ENCODE measurements around the gene AQP2. TPM values are rescaled to one million over a fixed set of nuclear protein-coding genes. Genes with fewer than 3 reads are reported as not detected.

Gene AQP2
- total RNA-seq, 5 donors from 2014 or later (not counting 1 experiment from before 2014, with no cell fraction given), result not detected

- H3K36me3 Mint-ChIP-seq, result no peaks in the 10 kb centered on the region
- H3K27ac Mint-ChIP-seq, result no peak overlapping the region
- H3K4me3 Mint-ChIP-seq, result no peak overlapping the region
Measured at GRCh38 chr12:49979791-49980190, 29.3 kb downstream of the AQP2 start.

GRCh38 chr12:49980501-49981349 lies 30.2 kb downstream of the AQP2 start:
- POLR2A ChIA-PET, result no interaction called here
- no peak overlapping the region for H3K27ac Mint-ChIP-seq
- H3K4me3 Mint-ChIP-seq, result no peak overlapping the region
- H3K27me3 Mint-ChIP-seq, result no peaks in the 10 kb centered on the region
- Histone ChIP-seq H3K36me3 (ENCODE audit: control insufficient read depth in 2 of 2, extremely low read depth in 1 of 2, insufficient read depth in 1 of 2, low read length in 1 of 2) (no peaks in the 10 kb centered on the region), H3K4me1 (ENCODE audit: control insufficient read depth in 1 of 2, extremely low read depth in 1 of 2, insufficient read depth in 2 of 2, low read length in 2 of 2) (no peaks in the 10 kb centered on the region), H3K27ac (ENCODE audit: low read length) (no peak overlapping the region), H3K27me3 (replicated peaks in 1 of 2; ENCODE audit: control insufficient read depth in 2 of 2, extremely low read depth in 1 of 2, insufficient read depth in 2 of 2, low read length in 1 of 2) (no peaks in the 10 kb centered on the region), H3K9me3 (no peaks in the 10 kb centered on the region), H3K4me3 (ENCODE audit: control insufficient read depth in 1 of 2, extremely low read depth in 1 of 2, low read length in 1 of 2) (no peak overlapping the region)
- no peak for ATAC-seq (replicated peaks in 1 of 4)
- 93% methylated on average over 8 of the region's 10 CpGs for WGBS (ENCODE audit: insufficient coverage)
- H3K36me3 Mint-ChIP-seq, result no peaks in the 10 kb centered on the region
- no peaks in the 10 kb centered on the region for H3K9me3 Mint-ChIP-seq
- CTCF ChIA-PET, result interaction anchor here (0.6 to 0.9 kb wide), 5 partner anchors 13 to 933 kb away, joined by 3 read pairs; no protein-coding TSS in a partner anchor
- no peaks in the 10 kb centered on the region for H3K4me1 Mint-ChIP-seq
- no peak for DNase-seq

More at GRCh38 chr12:49979791-49980190, 29.3 kb downstream of the AQP2 start:
- ChIA-PET POLR2A (interaction anchor here (0.5 to 0.6 kb wide), 3 partner anchors 9 to 214 kb away, joined by 3 to 9 read pairs (median 5); no protein-coding TSS in a partner anchor), CTCF (interaction anchor here in 1 of 2 donors (0.6 to 0.9 kb wide), 4 partner anchors 12 to 492 kb away, joined by 3 to 5 read pairs (median 4); no protein-coding TSS in a partner anchor)
- Mint-ChIP-seq H3K9me3 (no peaks in the 10 kb centered on the region), H3K27me3 (no peaks in the 10 kb centered on the region), H3K4me1 (no peaks in the 10 kb centered on the region)
- H3K4me1 ChIP-seq (ENCODE audit: control insufficient read depth in 1 of 2, extremely low read depth in 1 of 2, insufficient read depth in 2 of 2, low read length in 2 of 2), result no peaks in the 10 kb centered on the region
- H3K27me3 ChIP-seq (replicated peaks in 1 of 2; ENCODE audit: control insufficient read depth in 2 of 2, extremely low read depth in 1 of 2, insufficient read depth in 2 of 2, low read length in 1 of 2), result peaks cover 0 to 3% of the 10 kb centered on the region in 2 experiments
- H3K4me3 ChIP-seq (ENCODE audit: control insufficient read depth in 1 of 2, extremely low read depth in 1 of 2, low read length in 1 of 2), result no peak overlapping the region
- ATAC-seq (replicated peaks in 1 of 4) (no peak), DNase-seq (no peak)
- H3K27ac ChIP-seq (ENCODE audit: low read length), result no peak overlapping the region
- WGBS (ENCODE audit: insufficient coverage), result no CpG with 5 or more reads among the region's 3 CpGs
- H3K9me3 ChIP-seq, result no peaks in the 10 kb centered on the region
- no peaks in the 10 kb centered on the region for H3K36me3 ChIP-seq (ENCODE audit: control insufficient read depth in 2 of 2, extremely low read depth in 1 of 2, insufficient read depth in 1 of 2, low read length in 1 of 2)

- DNase-seq (no peak), ATAC-seq (replicated peaks in 1 of 4) (no peak)
- Mint-ChIP-seq H3K27ac (no peak overlapping the region), H3K9me3 (no peaks in the 10 kb centered on the region), H3K4me3 (no peak overlapping the region), H3K4me1 (no peaks in the 10 kb centered on the region), H3K27me3 (no peaks in the 10 kb centered on the region), H3K36me3 (no peaks in the 10 kb centered on the region)
- Histone ChIP-seq H3K4me3 (ENCODE audit: control insufficient read depth in 1 of 2, extremely low read depth in 1 of 2, low read length in 1 of 2) (no peak overlapping the region), H3K27me3 (replicated peaks in 1 of 2; ENCODE audit: control insufficient read depth in 2 of 2, extremely low read depth in 1 of 2, insufficient read depth in 2 of 2, low read length in 1 of 2) (no peaks in the 10 kb centered on the region), H3K27ac (ENCODE audit: low read length) (no peak overlapping the region), H3K36me3 (ENCODE audit: control insufficient read depth in 2 of 2, extremely low read depth in 1 of 2, insufficient read depth in 1 of 2, low read length in 1 of 2) (peaks cover 0 to 2% of the 10 kb centered on the region in 2 donors), H3K9me3 (no peaks in the 10 kb centered on the region), H3K4me1 (ENCODE audit: control insufficient read depth in 1 of 2, extremely low read depth in 1 of 2, insufficient read depth in 2 of 2, low read length in 2 of 2) (no peaks in the 10 kb centered on the region)
- ChIA-PET POLR2A (interaction anchor here in 1 of 2 donors (0.6 kb wide), 1 partner anchor 265 kb away, joined by 3 read pairs; no protein-coding TSS in a partner anchor), CTCF (interaction anchor here in 1 of 2 donors (0.5 to 0.6 kb wide), 2 partner anchors 677 to 702 kb away, joined by 3 to 5 read pairs; no protein-coding TSS in a partner anchor)
- 83% methylated on average over 3 of the region's 7 CpGs for WGBS (ENCODE audit: insufficient coverage)
Measured at GRCh38 chr12:49982246-49983087, 31.9 kb downstream of the AQP2 start.

- Mint-ChIP-seq H3K4me1 (no peaks in the 10 kb centered on the region), H3K4me3 (no peak overlapping the region), H3K9me3 (no peaks in the 10 kb centered on the region), H3K27ac (no peak overlapping the region), H3K36me3 (peaks cover 8% of the 10 kb centered on the region), H3K27me3 (no peaks in the 10 kb centered on the region)
- Histone ChIP-seq H3K4me1 (ENCODE audit: control insufficient read depth in 1 of 2, extremely low read depth in 1 of 2, insufficient read depth in 2 of 2, low read length in 2 of 2) (no peaks in the 10 kb centered on the region), H3K4me3 (ENCODE audit: control insufficient read depth in 1 of 2, extremely low read depth in 1 of 2, low read length in 1 of 2) (no peak overlapping the region), H3K36me3 (ENCODE audit: control insufficient read depth in 2 of 2, extremely low read depth in 1 of 2, insufficient read depth in 1 of 2, low read length in 1 of 2) (peaks cover 0 to 3% of the 10 kb centered on the region in 2 donors), H3K27ac (ENCODE audit: low read length) (no peak overlapping the region), H3K9me3 (no peaks in the 10 kb centered on the region), H3K27me3 (replicated peaks in 1 of 2; ENCODE audit: control insufficient read depth in 2 of 2, extremely low read depth in 1 of 2, insufficient read depth in 2 of 2, low read length in 1 of 2) (no peaks in the 10 kb centered on the region)
- CTCF ChIA-PET, result no interaction called here
- WGBS (ENCODE audit: insufficient coverage), result 28% methylated on average over 4 of the region's 8 CpGs
- ATAC-seq (replicated peaks in 1 of 4), result no peak
- DNase-seq, result no peak
- POLR2A ChIA-PET, result no interaction called here
Measured at GRCh38 chr12:49983892-49984291, 33.4 kb downstream of the AQP2 start.

- DNase-seq (no peak), ATAC-seq (replicated peaks in 1 of 4) (no peak)
- Mint-ChIP-seq H3K4me3 (no peak overlapping the region), H3K36me3 (peaks cover 8% of the 10 kb centered on the region), H3K27ac (no peak overlapping the region), H3K27me3 (no peaks in the 10 kb centered on the region), H3K9me3 (no peaks in the 10 kb centered on the region), H3K4me1 (no peaks in the 10 kb centered on the region)
- H3K9me3 ChIP-seq, result no peaks in the 10 kb centered on the region
- 92% methylated on average over 5 of the region's 9 CpGs for WGBS (ENCODE audit: insufficient coverage)
- H3K27ac ChIP-seq (ENCODE audit: low read length), result no peak overlapping the region
- POLR2A ChIA-PET, result no interaction called here
- H3K4me3 ChIP-seq (ENCODE audit: control insufficient read depth in 1 of 2, extremely low read depth in 1 of 2, low read length in 1 of 2), result no peak overlapping the region
- CTCF ChIA-PET, result no interaction called here
- H3K4me1 ChIP-seq (ENCODE audit: control insufficient read depth in 1 of 2, extremely low read depth in 1 of 2, insufficient read depth in 2 of 2, low read length in 2 of 2), result no peaks in the 10 kb centered on the region
- H3K36me3 ChIP-seq (ENCODE audit: control insufficient read depth in 2 of 2, extremely low read depth in 1 of 2, insufficient read depth in 1 of 2, low read length in 1 of 2), result peaks cover 0 to 5% of the 10 kb centered on the region in 2 donors
- no peaks in the 10 kb centered on the region for H3K27me3 ChIP-seq (replicated peaks in 1 of 2; ENCODE audit: control insufficient read depth in 2 of 2, extremely low read depth in 1 of 2, insufficient read depth in 2 of 2, low read length in 1 of 2)
Measured at GRCh38 chr12:49984476-49985359, 34.2 kb downstream of the AQP2 start.

Measured in T-cell (primary cell).